ENCODE data around the gene ELP2.

Gene ELP2

GRCh38 chr18:36194600-36195315, 65.1 kb downstream of the ELP2 start:
- POLR2A ChIA-PET = no interaction called here
- Histone ChIP-seq H3K4me1 (ENCODE audit: control insufficient read depth, insufficient read depth, low read length) (no peaks in the 10 kb centered on the region), H3K36me3 (ENCODE audit: control insufficient read depth in 2 of 2, insufficient read depth in 1 of 2, low read length in 2 of 2) (peaks cover 0 to 5% of the 10 kb centered on the region in 2 experiments; a peak in 1 of 3 replicates), H3K4me3 (ENCODE audit: low read depth, low read length) (no peak overlapping the region), H3K27ac (ENCODE audit: extremely low read depth, low read depth, low read length) (no peak overlapping the region), H3K9me3 (ENCODE audit: control insufficient read depth, insufficient read depth, low read depth, low read length) (no peaks in the 10 kb centered on the region)
- CTCF ChIA-PET = no interaction called here
- no peak for TF ChIP-seq PBX3 (CRISPR knock-in tag; IDR thresholded peaks at IDR 0.05)

- Histone ChIP-seq H3K36me3 (ENCODE audit: control insufficient read depth in 2 of 2, insufficient read depth in 1 of 2, low read length in 2 of 2) (peaks cover 0 to 12% of the 10 kb centered on the region in 2 experiments; a peak in 1 of 3 replicates), H3K4me1 (ENCODE audit: control insufficient read depth, insufficient read depth, low read length) (no peaks in the 10 kb centered on the region), H3K27ac (ENCODE audit: extremely low read depth, low read depth, low read length) (no peak overlapping the region), H3K9me3 (ENCODE audit: control insufficient read depth, insufficient read depth, low read depth, low read length) (no peaks in the 10 kb centered on the region), H3K4me3 (ENCODE audit: low read depth, low read length) (no peak overlapping the region)
- TF ChIP-seq ZEB2 (tag by site-specific recombination; IDR thresholded peaks at IDR 0.05) (no peak), ZNF768 (tag by site-specific recombination; IDR thresholded peaks at IDR 0.05) (no peak)
- ChIA-PET CTCF (no interaction called here), POLR2A (no interaction called here)
Observed at GRCh38 chr18:36195427-36196122, 65.9 kb downstream of the ELP2 start.

GRCh38 chr18:36196238-36196995, 66.7 kb downstream of the ELP2 start:
- no peaks in the 10 kb centered on the region for H3K4me1 ChIP-seq (ENCODE audit: control insufficient read depth, insufficient read depth, low read length)
- no peak overlapping the region for H3K4me3 ChIP-seq (ENCODE audit: low read depth, low read length)
- ChIA-PET POLR2A (no interaction called here), CTCF (interaction anchor here (1.3 kb wide), 1 partner anchor 88 kb away, joined by 4 read pairs; no protein-coding TSS in a partner anchor)
- TF ChIP-seq ZNF433 (tag by site-specific recombination; IDR thresholded peaks at IDR 0.05; ENCODE audit: low read depth) (no peak), ZBTB17 (tag by site-specific recombination; IDR thresholded peaks at IDR 0.05) (no peak), SALL2 (tag by site-specific recombination; IDR thresholded peaks at IDR 0.05; ENCODE audit: borderline replicate concordance) (no peak), OSR2 (tag by site-specific recombination; IDR thresholded peaks at IDR 0.05) (no peak), KLF9 (tag by site-specific recombination; IDR thresholded peaks at IDR 0.05; ENCODE audit: low read depth) (no peak), ZNF768 (tag by site-specific recombination; IDR thresholded peaks at IDR 0.05) (no peak), MYNN (tag by site-specific recombination; IDR thresholded peaks at IDR 0.05; ENCODE audit: borderline replicate concordance) (no peak), ZFP3 (tag by site-specific recombination; IDR thresholded peaks at IDR 0.05; ENCODE audit: low read depth) (no peak), ZNF585B (tag by site-specific recombination; IDR thresholded peaks at IDR 0.05) (no peak), ZNF26 (tag by site-specific recombination; IDR thresholded peaks at IDR 0.05) (no peak), ZNF645 (tag by site-specific recombination; IDR thresholded peaks at IDR 0.05) (no peak), KLF17 (tag by site-specific recombination; IDR thresholded peaks at IDR 0.05) (no peak), ZNF133 (tag by site-specific recombination; IDR thresholded peaks at IDR 0.05) (no peak), GLIS1 (tag by site-specific recombination; IDR thresholded peaks at IDR 0.05) (no peak)
- peaks cover 0 to 18% of the 10 kb centered on the region in 2 experiments; a peak in 1 of 3 replicates for H3K36me3 ChIP-seq (ENCODE audit: control insufficient read depth in 2 of 2, insufficient read depth in 1 of 2, low read length in 2 of 2)
- no peaks in the 10 kb centered on the region for H3K9me3 ChIP-seq (ENCODE audit: control insufficient read depth, insufficient read depth, low read depth, low read length)
- H3K27ac ChIP-seq (ENCODE audit: extremely low read depth, low read depth, low read length) = no peak overlapping the region
